ENCODE data around the gene ITGAE.
"Not testable (repeated sequence)": the region's sequence is repeated elsewhere in the genome, so short reads cannot be mapped to it uniquely, and the experiment has no call there.

The ITGAE gene

DNA sequence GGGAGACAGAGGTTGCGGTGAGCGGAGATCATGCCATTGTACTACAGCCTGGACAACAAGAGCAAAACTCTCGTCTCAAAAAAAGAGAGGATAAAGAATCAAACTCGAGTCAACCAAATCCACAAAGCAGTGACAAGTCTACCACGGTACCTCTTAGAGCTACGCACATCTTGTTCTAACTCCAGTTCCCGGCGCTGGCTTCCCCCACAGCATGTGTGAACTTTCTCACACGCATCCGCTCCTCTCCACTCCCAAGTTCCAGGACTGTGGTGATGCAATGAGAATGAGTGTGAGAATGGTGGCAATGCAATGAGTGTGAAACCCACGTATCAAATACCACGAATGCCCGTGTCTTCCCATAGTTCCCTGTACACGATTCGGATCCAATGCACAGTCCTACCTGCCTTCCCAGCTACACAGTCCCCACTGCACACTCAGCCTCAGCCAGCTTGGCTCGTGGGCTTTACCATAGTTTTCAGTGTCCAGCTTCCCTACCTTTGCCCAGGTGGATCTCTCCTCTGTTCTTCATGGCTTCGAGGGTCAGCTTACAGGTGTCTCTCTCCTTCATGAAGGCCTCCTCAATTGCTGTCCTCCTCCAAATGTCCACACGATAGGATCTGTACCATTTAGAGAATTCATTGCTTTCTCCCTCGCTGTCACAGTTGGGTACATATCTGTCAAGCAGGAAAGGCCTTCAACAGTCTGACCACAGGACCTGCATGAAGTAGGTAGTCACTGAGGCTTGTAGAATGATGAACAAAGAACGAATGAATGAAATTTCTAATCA, 95.9 kb downstream of the ITGAE start:
- TF ChIP-seq, protein P1, sequence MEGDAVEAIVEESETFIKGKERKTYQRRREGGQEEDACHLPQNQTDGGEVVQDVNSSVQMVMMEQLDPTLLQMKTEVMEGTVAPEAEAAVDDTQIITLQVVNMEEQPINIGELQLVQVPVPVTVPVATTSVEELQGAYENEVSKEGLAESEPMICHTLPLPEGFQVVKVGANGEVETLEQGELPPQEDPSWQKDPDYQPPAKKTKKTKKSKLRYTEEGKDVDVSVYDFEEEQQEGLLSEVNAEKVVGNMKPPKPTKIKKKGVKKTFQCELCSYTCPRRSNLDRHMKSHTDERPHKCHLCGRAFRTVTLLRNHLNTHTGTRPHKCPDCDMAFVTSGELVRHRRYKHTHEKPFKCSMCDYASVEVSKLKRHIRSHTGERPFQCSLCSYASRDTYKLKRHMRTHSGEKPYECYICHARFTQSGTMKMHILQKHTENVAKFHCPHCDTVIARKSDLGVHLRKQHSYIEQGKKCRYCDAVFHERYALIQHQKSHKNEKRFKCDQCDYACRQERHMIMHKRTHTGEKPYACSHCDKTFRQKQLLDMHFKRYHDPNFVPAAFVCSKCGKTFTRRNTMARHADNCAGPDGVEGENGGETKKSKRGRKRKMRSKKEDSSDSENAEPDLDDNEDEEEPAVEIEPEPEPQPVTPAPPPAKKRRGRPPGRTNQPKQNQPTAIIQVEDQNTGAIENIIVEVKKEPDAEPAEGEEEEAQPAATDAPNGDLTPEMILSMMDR (IDR thresholded peaks at IDR 0.05; ENCODE audit: low read length, missing control alignments): no peak
- no peak overlapping the region for H3K4me3 ChIP-seq (replicated peaks; ENCODE audit: low read depth, low read length)
- no peak for DNase-seq (ENCODE audit: low read depth)

DNA sequence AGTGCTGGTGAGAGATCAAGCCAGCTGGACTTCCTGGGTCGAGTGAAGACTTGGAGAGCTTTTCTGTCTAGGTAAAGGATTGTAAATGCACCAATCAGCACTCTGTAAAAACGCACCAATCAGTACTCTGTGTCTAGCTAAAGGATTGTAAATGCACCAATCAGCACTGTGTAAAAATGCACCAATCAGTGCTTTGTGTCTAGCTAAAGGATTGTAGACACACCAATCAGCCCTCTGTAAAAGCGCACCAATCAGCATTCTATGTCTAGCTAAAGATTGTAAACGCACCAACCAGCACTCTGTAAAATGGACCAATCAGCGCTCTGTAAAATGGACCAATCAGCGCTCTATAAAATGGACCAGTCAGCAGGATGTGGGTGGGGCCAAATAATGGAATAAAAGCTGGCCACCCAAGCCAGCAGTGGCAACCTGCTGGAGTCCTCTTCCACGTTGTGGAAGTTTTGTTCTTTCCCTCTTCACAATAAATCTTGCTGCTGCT, 98.9 kb downstream of the ITGAE start:
- not testable (repeated sequence) for DNase-seq (ENCODE audit: low read depth); H3K4me3 ChIP-seq (replicated peaks; ENCODE audit: low read depth, low read length)

DNA sequence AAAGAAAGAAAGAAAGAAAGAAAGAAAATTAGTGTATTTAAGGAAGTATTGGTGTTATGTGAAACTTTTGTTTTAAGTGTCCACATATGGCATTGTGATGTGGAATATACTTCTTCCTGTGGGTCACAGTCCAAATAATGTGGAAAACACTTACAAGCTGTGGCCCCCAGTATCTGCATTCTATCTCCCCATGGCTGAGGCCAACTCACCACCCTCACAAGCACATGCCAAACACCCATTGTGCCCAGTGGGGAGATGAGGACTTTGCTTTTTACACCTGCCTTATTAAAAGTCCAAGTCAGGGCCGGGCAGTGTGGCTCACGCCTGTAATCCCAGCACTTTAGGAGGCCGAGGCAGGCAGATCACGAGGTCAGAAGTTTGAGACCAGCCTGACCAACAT, 101.0 kb downstream of the ITGAE start:
- TF ChIP-seq, protein P1 (IDR thresholded peaks at IDR 0.05; ENCODE audit: low read length, missing control alignments): no peak

DNA sequence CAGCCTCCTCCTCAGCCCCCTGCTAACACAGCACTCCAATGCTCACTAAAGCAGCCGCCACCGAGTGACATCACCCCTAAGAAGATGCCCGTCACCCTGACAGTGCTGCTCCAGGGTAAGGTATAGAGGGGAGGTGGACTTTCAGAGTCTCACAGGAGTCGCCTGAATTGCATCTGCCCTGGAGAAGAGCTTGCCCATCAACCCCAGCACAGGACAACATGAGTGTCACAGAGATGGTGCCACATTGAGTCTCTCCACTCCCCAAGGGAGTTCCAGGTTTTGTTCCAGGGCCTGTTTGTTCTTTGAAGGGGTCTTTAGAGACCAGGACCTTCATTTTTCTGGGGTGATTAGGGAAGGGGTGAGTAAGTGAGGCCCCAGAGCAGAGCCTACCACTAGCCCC, 102.8 kb downstream of the ITGAE start:
- TF ChIP-seq, protein P1 (IDR thresholded peaks at IDR 0.05; ENCODE audit: low read length, missing control alignments): no peak
- H3K4me3 ChIP-seq (replicated peaks; ENCODE audit: low read depth, low read length): no peak overlapping the region
- no peak for DNase-seq (ENCODE audit: low read depth)

More for the DNA sequence above, 101.0 kb downstream of the ITGAE start:
- no peak for DNase-seq (ENCODE audit: low read depth)
- no peak overlapping the region for H3K4me3 ChIP-seq (replicated peaks; ENCODE audit: low read depth, low read length)

DNA sequence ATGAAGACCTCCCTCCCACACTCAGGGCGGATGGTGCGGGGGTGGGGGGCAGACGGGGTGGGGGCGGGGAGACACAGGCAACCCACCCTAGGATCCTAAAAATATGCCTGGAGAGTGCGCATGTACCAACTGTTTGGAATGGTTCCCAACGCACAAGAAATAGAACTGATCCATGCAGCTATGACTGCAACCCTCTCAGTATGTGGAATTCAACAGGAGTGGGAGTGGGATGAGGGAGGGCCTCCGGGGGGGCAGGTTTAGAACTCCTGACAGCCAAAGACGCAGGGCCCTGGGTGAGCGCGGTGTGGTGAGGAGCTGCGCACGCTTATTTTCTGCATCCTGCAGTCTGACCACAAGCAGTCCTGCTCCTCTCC, 103.9 kb downstream of the ITGAE start:
- TF ChIP-seq, protein P1 (IDR thresholded peaks at IDR 0.05; ENCODE audit: low read length, missing control alignments): no peak
- H3K4me3 ChIP-seq (replicated peaks; ENCODE audit: low read depth, low read length): no peak overlapping the region
- no peak for DNase-seq (ENCODE audit: low read depth)

DNA sequence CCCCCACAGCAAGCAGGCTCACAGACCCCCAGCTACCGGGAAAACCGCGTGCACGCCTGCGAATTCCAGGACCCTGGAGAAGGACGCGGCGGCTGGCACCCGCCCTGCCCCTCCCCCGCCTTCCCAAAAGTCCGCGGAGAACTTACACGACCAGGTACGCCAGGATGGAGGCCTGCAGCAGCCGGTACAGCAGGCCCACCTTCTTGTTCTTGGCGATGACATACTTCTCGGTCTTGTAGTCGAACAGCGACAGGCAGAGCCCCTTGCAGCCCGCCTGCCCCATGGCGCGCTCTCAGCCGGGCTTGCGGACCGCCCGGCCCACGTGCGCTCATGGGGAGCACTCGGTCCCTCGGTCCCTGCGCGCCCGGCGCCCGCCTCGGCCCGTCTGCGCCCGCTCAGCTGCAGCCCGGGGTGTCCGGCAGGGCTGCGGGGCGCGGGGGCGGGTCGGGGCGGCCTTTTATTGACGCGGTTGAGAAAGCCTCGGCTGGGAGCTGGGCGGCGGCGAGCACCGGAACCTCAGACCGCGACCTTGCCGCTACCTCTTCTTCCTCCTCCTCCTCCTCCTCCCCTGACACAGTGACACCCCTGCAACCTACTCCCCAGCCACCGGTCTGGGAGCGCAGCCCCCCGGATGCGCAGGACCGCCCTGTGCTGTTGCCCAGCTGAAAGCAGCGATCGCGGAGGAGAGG, 105.1 kb downstream of the ITGAE start, which contains the start of gene P2RX5:
Gene P2RX5 (minus strand): TSS at position 433 of the 689 bp plus-strand sequence. CDS start 150 bp downstream, at position 283.
- no peak for DNase-seq (ENCODE audit: low read depth)
- H3K4me3 ChIP-seq (replicated peaks; ENCODE audit: low read depth, low read length): peak within 1 kb of the TSS; percentile 56
- TF ChIP-seq, protein P1 (IDR thresholded peaks at IDR 0.05; ENCODE audit: low read length, missing control alignments): no peak

DNA sequence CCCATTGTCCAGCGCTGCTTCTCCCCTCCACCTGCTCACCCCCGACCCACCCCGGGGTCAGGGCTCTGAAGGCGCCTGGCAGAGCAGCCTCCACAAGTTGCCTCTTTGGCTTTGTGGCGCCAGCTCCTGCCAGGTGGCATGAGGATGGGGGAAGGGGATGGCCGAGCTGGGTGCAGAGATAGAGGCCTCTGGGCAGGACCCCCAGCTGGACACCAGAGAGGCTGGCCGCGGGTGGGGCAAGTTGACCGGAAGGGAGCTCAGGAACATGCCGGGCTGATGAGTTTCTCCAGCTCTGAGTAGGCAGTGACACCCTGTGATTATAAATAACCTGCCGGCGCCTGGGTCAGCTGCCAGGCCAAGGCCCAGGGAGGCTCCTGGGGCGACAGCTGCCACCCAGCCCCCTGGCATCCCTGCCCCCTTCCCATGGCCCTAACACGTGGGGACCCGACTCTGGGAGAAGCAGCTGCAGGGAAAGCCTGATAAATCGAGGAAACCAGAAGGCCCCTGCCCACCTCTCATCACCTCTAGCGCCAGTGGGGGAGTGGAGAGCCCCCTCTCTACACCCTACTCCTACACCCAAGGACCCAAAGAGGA, 105.8 kb downstream of the ITGAE start:
- no peak for DNase-seq (ENCODE audit: low read depth)
- TF ChIP-seq, protein P1 (IDR thresholded peaks at IDR 0.05; ENCODE audit: low read length, missing control alignments): no peak

More for the DNA sequence above, 105.8 kb downstream of the ITGAE start:
- peak overlapping the region; percentile 56 for H3K4me3 ChIP-seq (replicated peaks; ENCODE audit: low read depth, low read length)
